GM12878 (cell line): ENCODE data around the gene ULK1. TPM values are rescaled to one million over a fixed set of nuclear protein-coding genes. Genes with fewer than 3 reads are reported as not detected.

Experiments
- ATAC-seq: fragments of 200-7000 bp; cut with Tn5 transposase; 3 replicates; pipeline ENCODE4 v1.9.1; 2020; ENCODE audit warnings: mild to moderate bottlenecking, moderate library complexity
- BruUV-seq: library from RNA; stranded (reverse); fragments of 400-500 nt; replicated peaks from 2 replicates; lab custom pipeline; 2021; lab: Mats Ljungman, UMichigan
- CTCF ChIA-PET: fragments of 300-600 bp; sonication (Branson Sonifier 250); formaldehyde crosslinking; extraction: SDS; loops from one replicate; lab custom pipeline; 2021; ENCODE audit warnings: inconsistent platforms; lab: Yijun Ruan, JAX
- POLR2A ChIA-PET: fragments of 350-600 bp; formaldehyde crosslinking; extraction: SDS; loops from one replicate; lab custom pipeline; 2021; ENCODE audit warnings: inconsistent platforms; lab: Charles Lee
- RAD21 ChIA-PET: fragments of 300-600 bp; sonication (Branson Sonifier 250); formaldehyde crosslinking; loops from one replicate; lab custom pipeline; 2023; ENCODE audit warnings: antibody characterized with exemption; ENCODE audit not compliant: unreplicated experiment; lab: Charles Lee
- SMC1A ChIA-PET: fragments of 300-600 bp; sonication (Branson Sonifier 250); formaldehyde crosslinking; loops from one replicate; lab custom pipeline; 2023; ENCODE audit not compliant: unreplicated experiment, uncharacterized antibody; lab: Charles Lee
- DNase-seq: peaks from one replicate; pipeline ENCODE4 v3.0.0-alpha.2; 2011; ENCODE audit warnings: low read depth, low spot score
- FAIRE-seq: peaks from 3 replicates; lab custom pipeline; 2011; peaks lifted over from hg19 to GRCh38; lab: Jason Lieb, UNC
- H2AFZ ChIP-seq: 2 replicates; pipeline ENCODE4 v1.6.0; 2011; ENCODE audit warnings: low read depth, low read length, control low read depth; ENCODE audit not compliant: control insufficient read depth
- H3K27ac ChIP-seq: 2 replicates; pipeline ENCODE4 v1.5.1; 2011; ENCODE audit warnings: control low read depth; ENCODE audit not compliant: control insufficient read depth, insufficient read depth
- H3K27me3 ChIP-seq, 2 experiments: replicated peaks in 1 of 2; 2 replicates each; pipeline versions ENCODE4 v1.6.0 to v1.6.1; 2011; ENCODE audit warnings: low read length in 1 of 2; ENCODE audit not compliant: control insufficient read depth in 2 of 2, insufficient read depth in 2 of 2
- H3K36me3 ChIP-seq, 2 experiments: 2 replicates each; pipeline ENCODE4 v1.5.1; 2011; ENCODE audit warnings: low read length in 1 of 2; ENCODE audit not compliant: control insufficient read depth in 2 of 2, insufficient read depth in 2 of 2
- H3K4me1 ChIP-seq: 2 replicates; pipeline ENCODE4 v1.6.1; 2011; ENCODE audit warnings: mild to moderate bottlenecking, low read length, moderate library complexity, mixed read lengths; ENCODE audit not compliant: control insufficient read depth, insufficient read depth
- H3K4me2 ChIP-seq: 2 replicates; pipeline ENCODE4 v1.6.0; 2011; ENCODE audit warnings: control low read depth; ENCODE audit not compliant: control insufficient read depth, insufficient read depth
- H3K4me3 ChIP-seq: fragments of 200-600 bp; sonication (generic); 2 replicates; pipeline ENCODE4 v1.5.1; 2016
- H3K79me2 ChIP-seq: 2 replicates; pipeline ENCODE4 v1.6.0; 2011; ENCODE audit warnings: low read length; ENCODE audit not compliant: control insufficient read depth, insufficient read depth
- H3K9ac ChIP-seq: 2 replicates; pipeline ENCODE4 v1.8.0; 2011; ENCODE audit warnings: low read length, control low read depth, mixed read lengths; ENCODE audit not compliant: control insufficient read depth, insufficient read depth
- H3K9me3 ChIP-seq: replicated peaks from 3 replicates; pipeline ENCODE4 v1.5.1; 2011; ENCODE audit warnings: mild to moderate bottlenecking, low read length; ENCODE audit not compliant: control insufficient read depth, insufficient read depth
- H4K20me1 ChIP-seq: 2 replicates; pipeline ENCODE4 v1.6.0; 2011; ENCODE audit not compliant: control insufficient read depth, insufficient read depth
- BRCA1 ChIP-seq: IDR thresholded peaks from 2 replicates; pipeline ENCODE4 v1.6.1; 2011; ENCODE audit warnings: low read depth, low read length, improper control_type of control experiment
- CBX3 ChIP-seq: fragments of 200-600 bp; sonication (generic); IDR thresholded peaks from 2 replicates; pipeline ENCODE4 v1.6.1; 2016; ENCODE audit warnings: low read depth, borderline replicate concordance
- CREM ChIP-seq: IDR thresholded peaks from 2 replicates; pipeline ENCODE4 v1.6.1; 2014; ENCODE audit warnings: antibody characterized with exemption, low read depth
- FOXK2 ChIP-seq: fragments of 450-650 bp; IDR thresholded peaks from 2 replicates; pipeline ENCODE4 v1.6.1; 2017; ENCODE audit warnings: mild to moderate bottlenecking, moderate library complexity
- WGBS: methylation state at CpG from one replicate; pipeline ENCODE4 v1.1.6; 2016; ENCODE audit warnings: low lambda C conversion rate; ENCODE audit not compliant: insufficient replicate concordance, insufficient coverage; ENCODE audit errors: missing lambda C conversion rate; 5-methylcytosine and 5-hydroxymethylcytosine counted together
- in situ Hi-C: fragments of 300-500 bp; cut with MboI; formaldehyde crosslinking; loops from 9 replicates; pipeline ENCODE4 v1.14.3; 2018; ENCODE audit warnings: mixed read lengths
- intact Hi-C: fragments of 100-400 bp; cut with micrococcal nuclease; formaldehyde crosslinking; loops from one replicate; pipeline ENCODE4 v1.14.2; 2022; ENCODE audit not compliant: unreplicated experiment
- polyA plus RNA-seq, 11 experiments: library from polyadenylated mRNA; depleted of rRNA in 4 of 11; unstranded in 6 of 11; stranded (reverse) in 5 of 11; fragments of >200 nt; fragmentation: Nextera tagmentation in 4 of 11; fragmentation: Illumina TruSeq in 1 of 11; extraction: Ambion mirVana in 4 of 11; extraction: Trizol in 1 of 11; gene quantifications; 1 replicate in 1 of 11; 2 replicates in 10 of 11; pipeline versions ENCODE4 v1.2.1 to v1.2.3, GENCODE V29; 2011 to 2016; ENCODE audit warnings: inconsistent platforms in 2 of 11, missing spikeins in 2 of 11, low read depth in 1 of 11
- total RNA-seq, 4 experiments: library from RNA; depleted of rRNA in 3 of 4; stranded (reverse); fragments of >200 nt in 3 of 4; fragmentation: Illumina TruSeq in 1 of 4; extraction: Trizol in 1 of 4; gene quantifications; 2 replicates each; pipeline versions ENCODE4 v1.2.1 to v1.2.3, GENCODE V29; 2013 to 2021
- TF ChIP-seq, protein P1 (sequence below): IDR thresholded peaks from 2 replicates; pipeline ENCODE4 v1.6.1; 2012; ENCODE audit warnings: low read depth, low read length, improper control_type of control experiment
- TF ChIP-seq, protein P2 (sequence below): IDR thresholded peaks from 2 replicates; pipeline ENCODE4 v1.6.1; 2012; ENCODE audit warnings: low read depth, low read length, improper control_type of control experiment

The ULK1 gene
- total and polyA plus RNA-seq, 10 of the 15 experiments (the other 5 are each of a cell fraction or from before 2014, with no cell fraction given): 0.13 to 14.1 (median 1.5) TPM

DNA sequence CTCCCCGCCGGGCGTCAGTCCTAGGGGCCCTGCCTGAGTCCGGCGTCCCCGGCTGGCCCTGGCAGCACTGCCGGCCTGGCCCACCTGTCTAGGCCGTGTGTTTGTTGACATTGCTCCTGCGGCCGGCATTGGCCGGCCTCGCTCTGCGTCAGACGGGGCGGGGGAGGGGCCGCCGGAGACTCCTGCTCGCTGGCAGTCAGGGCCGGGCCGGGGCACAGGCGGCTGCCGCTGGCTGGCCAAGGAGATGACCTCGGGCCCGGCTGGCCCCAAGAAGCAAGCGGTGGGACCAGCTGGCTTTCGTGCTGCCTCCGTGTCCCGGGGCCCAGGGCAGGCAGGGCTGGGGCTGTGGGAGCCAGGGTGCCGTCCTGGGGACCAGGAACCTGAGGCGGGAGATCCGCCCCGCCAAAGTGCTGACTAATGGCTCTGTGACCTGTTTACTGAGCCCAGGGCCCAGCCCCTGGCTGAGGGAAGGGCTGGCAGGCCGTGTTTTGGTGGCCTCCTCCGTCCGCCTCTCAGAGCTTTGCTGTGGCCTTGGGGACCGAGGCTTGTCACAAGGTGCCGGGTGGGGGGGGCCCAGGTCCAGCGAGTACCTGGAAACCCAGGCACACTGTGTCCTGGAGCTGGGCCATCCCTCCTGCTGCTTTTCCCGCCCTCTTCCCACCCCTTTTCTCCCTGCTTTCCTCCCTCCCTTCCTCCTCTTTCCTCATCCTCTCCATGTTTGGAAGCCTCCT lies 1.8 kb downstream of the ULK1 start (continued):
- TF ChIP-seq CBX3: no peak
- peak; percentile 72 for TF ChIP-seq CREM
- peak; percentile 67; the same call in 1 of the 2 replicates for TF ChIP-seq FOXK2
- TF ChIP-seq, protein P1, sequence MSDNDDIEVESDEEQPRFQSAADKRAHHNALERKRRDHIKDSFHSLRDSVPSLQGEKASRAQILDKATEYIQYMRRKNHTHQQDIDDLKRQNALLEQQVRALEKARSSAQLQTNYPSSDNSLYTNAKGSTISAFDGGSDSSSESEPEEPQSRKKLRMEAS: peak; percentile 64
- no peak for TF ChIP-seq BRCA1

DNA sequence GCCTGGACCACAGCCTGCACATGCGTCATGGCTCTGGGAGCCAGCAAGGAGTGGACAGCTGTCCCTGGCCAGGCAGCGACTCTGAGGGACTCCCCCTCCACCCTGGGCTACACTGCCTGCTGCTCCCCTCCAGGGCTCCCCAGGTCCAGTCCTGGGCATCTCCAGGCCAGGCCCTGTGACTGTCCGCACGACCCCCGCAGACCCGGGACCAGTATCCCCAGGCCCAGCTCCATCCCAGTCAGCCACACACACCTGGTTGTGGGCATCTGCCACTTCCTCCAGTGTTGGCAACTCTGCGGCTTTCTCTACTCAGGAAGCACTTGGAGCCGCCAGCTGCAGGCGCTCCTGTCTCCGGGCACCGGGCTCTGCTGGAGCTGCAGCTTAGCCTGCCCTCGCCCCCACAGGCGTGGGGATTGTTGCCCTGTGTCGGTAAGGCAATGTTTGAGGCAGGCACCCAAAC lies 2.4 kb downstream of the ULK1 start:
- ChIA-PET RAD21 (no interaction called here), SMC1A (no interaction called here), POLR2A (no interaction called here), CTCF (no interaction called here)
- Histone ChIP-seq H2AFZ (no peak overlapping the region), H3K27ac (no peak overlapping the region), H3K4me2 (peak overlapping the region; percentile 82), H3K9ac (no peak overlapping the region), H3K4me3 (no peak overlapping the region; the same call in 1 of the 2 replicates), H4K20me1 (no peaks in the 10 kb centered on the region), H3K9me3 (no peaks in the 10 kb centered on the region), H3K36me3 (no peaks in the 10 kb centered on the region), H3K4me1 (peaks cover 12% of the 10 kb centered on the region), H3K27me3 (no peaks in the 10 kb centered on the region), H3K79me2 (no peaks in the 10 kb centered on the region)
- DNase-seq (no peak), FAIRE-seq (no peak), ATAC-seq (no peak)
- no TSS peak for BruUV-seq
- intact Hi-C loops: no loop called here
- in situ Hi-C loops: no loop called here
- TF ChIP-seq, protein P2, sequence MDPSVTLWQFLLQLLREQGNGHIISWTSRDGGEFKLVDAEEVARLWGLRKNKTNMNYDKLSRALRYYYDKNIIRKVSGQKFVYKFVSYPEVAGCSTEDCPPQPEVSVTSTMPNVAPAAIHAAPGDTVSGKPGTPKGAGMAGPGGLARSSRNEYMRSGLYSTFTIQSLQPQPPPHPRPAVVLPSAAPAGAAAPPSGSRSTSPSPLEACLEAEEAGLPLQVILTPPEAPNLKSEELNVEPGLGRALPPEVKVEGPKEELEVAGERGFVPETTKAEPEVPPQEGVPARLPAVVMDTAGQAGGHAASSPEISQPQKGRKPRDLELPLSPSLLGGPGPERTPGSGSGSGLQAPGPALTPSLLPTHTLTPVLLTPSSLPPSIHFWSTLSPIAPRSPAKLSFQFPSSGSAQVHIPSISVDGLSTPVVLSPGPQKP: no peak
- WGBS: 76% methylated on average over 14 of the region's 14 CpGs
